Mucosa of stomach (tissue), 1 donor: ENCODE results near the gene PTGES2.
"Not testable (repeated sequence)": the region's sequence is repeated elsewhere in the genome, so short reads cannot be mapped to it uniquely, and the experiment has no call there.

ENCODE experiments used
- H3K27me3 ChIP-seq: one replicate; pipeline ENCODE4 v1.7.0; 2013; ENCODE audit warnings: mild to moderate bottlenecking, low read length; ENCODE audit not compliant: control insufficient read depth, insufficient read depth
- H3K36me3 ChIP-seq: one replicate; pipeline ENCODE4 v1.7.0; 2013; ENCODE audit warnings: low read length; ENCODE audit not compliant: control insufficient read depth, insufficient read depth
- H3K4me1 ChIP-seq: one replicate; pipeline ENCODE4 v1.7.0; 2013; ENCODE audit warnings: mild to moderate bottlenecking, low read length; ENCODE audit not compliant: control insufficient read depth, insufficient read depth
- H3K4me3 ChIP-seq: one replicate; pipeline ENCODE4 v1.7.0; 2013; ENCODE audit warnings: low read length
- H3K9ac ChIP-seq: one replicate; pipeline ENCODE4 v1.7.0; 2013; ENCODE audit warnings: mild to moderate bottlenecking, low read length, moderate library complexity
- H3K9me3 ChIP-seq: one replicate; pipeline ENCODE4 v1.7.0; 2013; ENCODE audit warnings: mild to moderate bottlenecking, low read length, moderate library complexity; ENCODE audit not compliant: control insufficient read depth
- donor health status: Pancreatic carcinoma.

Gene PTGES2

GRCh38 chr9:128142596-128142995 lies 15.1 kb upstream of the PTGES2 start:
- no peaks in the 10 kb centered on the region for H3K9me3 ChIP-seq
- H3K4me1 ChIP-seq, result peaks cover 20% of the 10 kb centered on the region
- no peak overlapping the region for H3K4me3 ChIP-seq
- no peaks in the 10 kb centered on the region for H3K36me3 ChIP-seq
- H3K27me3 ChIP-seq, result no peaks in the 10 kb centered on the region
- H3K9ac ChIP-seq, result no peak overlapping the region

GRCh38 chr9:128142061-128142460 lies 14.5 kb upstream of the PTGES2 start:
- H3K4me1 ChIP-seq, result peaks cover 20% of the 10 kb centered on the region
- H3K9me3 ChIP-seq, result no peaks in the 10 kb centered on the region
- H3K9ac ChIP-seq, result no peak overlapping the region
- H3K4me3 ChIP-seq, result no peak overlapping the region
- H3K27me3 ChIP-seq, result no peaks in the 10 kb centered on the region
- H3K36me3 ChIP-seq, result no peaks in the 10 kb centered on the region

- Histone ChIP-seq H3K4me1 (peaks cover 20% of the 10 kb centered on the region), H3K36me3 (no peaks in the 10 kb centered on the region), H3K9me3 (no peaks in the 10 kb centered on the region), H3K9ac (no peak overlapping the region), H3K27me3 (no peaks in the 10 kb centered on the region), H3K4me3 (no peak overlapping the region)
Observed at GRCh38 chr9:128141604-128142003, 14.1 kb upstream of the PTGES2 start.

- H3K4me1 ChIP-seq, result peaks cover 23% of the 10 kb centered on the region
- H3K27me3 ChIP-seq, result no peaks in the 10 kb centered on the region
- H3K4me3 ChIP-seq, result no peak overlapping the region
Observed at GRCh38 chr9:128139621-128140020, 12.1 kb upstream of the PTGES2 start.

GRCh38 chr9:128138001-128138400 lies 10.5 kb upstream of the PTGES2 start:
- Histone ChIP-seq H3K4me3 (no peak overlapping the region), H3K9ac (no peak overlapping the region), H3K4me1 (peaks cover 9% of the 10 kb centered on the region), H3K27me3 (no peaks in the 10 kb centered on the region), H3K9me3 (no peaks in the 10 kb centered on the region), H3K36me3 (no peaks in the 10 kb centered on the region)

More at GRCh38 chr9:128139621-128140020, 12.1 kb upstream of the PTGES2 start:
- no peak overlapping the region for H3K9ac ChIP-seq
- no peaks in the 10 kb centered on the region for H3K36me3 ChIP-seq
- H3K9me3 ChIP-seq, result no peaks in the 10 kb centered on the region

- no peak overlapping the region for H3K9ac ChIP-seq
- H3K4me1 ChIP-seq, result peaks cover 9% of the 10 kb centered on the region
- no peaks in the 10 kb centered on the region for H3K36me3 ChIP-seq
- H3K4me3 ChIP-seq, result no peak overlapping the region
- H3K27me3 ChIP-seq, result no peaks in the 10 kb centered on the region
- H3K9me3 ChIP-seq, result no peaks in the 10 kb centered on the region
Observed at GRCh38 chr9:128136816-128137793, 9.6 kb upstream of the PTGES2 start.

- not testable (repeated sequence) for H3K9ac ChIP-seq, H3K9me3 ChIP-seq, H3K4me1 ChIP-seq, H3K27me3 ChIP-seq, H3K36me3 ChIP-seq, H3K4me3 ChIP-seq
Observed at GRCh38 chr9:128135561-128135960, 8.0 kb upstream of the PTGES2 start.

- peaks cover 18% of the 10 kb centered on the region for H3K4me1 ChIP-seq
Observed at GRCh38 chr9:128132139-128132538, 4.6 kb upstream of the PTGES2 start.

GRCh38 chr9:128131346-128131745 lies 3.8 kb upstream of the PTGES2 start:
- not testable (repeated sequence) for H3K27me3 ChIP-seq, H3K4me3 ChIP-seq, H3K36me3 ChIP-seq, H3K9me3 ChIP-seq, H3K9ac ChIP-seq
- peaks cover 23% of the 10 kb centered on the region for H3K4me1 ChIP-seq

More at GRCh38 chr9:128132139-128132538, 4.6 kb upstream of the PTGES2 start:
- not testable (repeated sequence) for H3K4me3 ChIP-seq, H3K9ac ChIP-seq, H3K27me3 ChIP-seq, H3K36me3 ChIP-seq, H3K9me3 ChIP-seq

- H3K27me3 ChIP-seq, H3K4me3 ChIP-seq, H3K9me3 ChIP-seq, H3K36me3 ChIP-seq, H3K9ac ChIP-seq: not testable (repeated sequence)
- H3K4me1 ChIP-seq, result peaks cover 27% of the 10 kb centered on the region
Observed at GRCh38 chr9:128130651-128131050, 3.1 kb upstream of the PTGES2 start.

GRCh38 chr9:128129976-128130590 lies 2.6 kb upstream of the PTGES2 start:
- not testable (repeated sequence) for H3K36me3 ChIP-seq, H3K9me3 ChIP-seq, H3K27me3 ChIP-seq, H3K4me3 ChIP-seq, H3K9ac ChIP-seq
- H3K4me1 ChIP-seq, result peaks cover 27% of the 10 kb centered on the region

- Histone ChIP-seq H3K9ac (peak overlapping the region; percentile 91), H3K27me3 (no peaks in the 10 kb centered on the region), H3K36me3 (no peaks in the 10 kb centered on the region), H3K9me3 (no peaks in the 10 kb centered on the region), H3K4me3 (peak overlapping the region; percentile 78), H3K4me1 (peaks cover 31% of the 10 kb centered on the region)
Observed at GRCh38 chr9:128128836-128129590, 1.5 kb upstream of the PTGES2 start.
